GM10248 (cell line): ENCODE results near the gene ADRB2.

ENCODE experiments used
- CTCF ChIA-PET: fragments of 300-600 bp; sonication (Branson Sonifier 250); formaldehyde crosslinking; extraction: SDS; loops from one replicate; lab custom pipeline; 2021; ENCODE audit warnings: antibody characterized with exemption; lab: Yijun Ruan, JAX
- POLR2A ChIA-PET: fragments of 350-650 bp; sonication (Branson Sonifier 250); formaldehyde crosslinking; extraction: SDS; loops from one replicate; lab custom pipeline; 2020; ENCODE audit warnings: antibody characterized with exemption; lab: Yijun Ruan, JAX
- DNase-seq: peaks from one replicate; pipeline ENCODE4 v3.0.0; 2012; ENCODE audit errors: extremely low spot score
- CTCF ChIP-seq: IDR thresholded peaks from 2 replicates; pipeline ENCODE4 v1.5.1; 2012; ENCODE audit warnings: mild to moderate bottlenecking, low read depth; ENCODE audit errors: extremely low read depth, missing control alignments, control extremely low read depth

The ADRB2 gene

GRCh38 chr5:148826739-148827070, 294 bp downstream of the ADRB2 start:
- no peak for DNase-seq
- POLR2A ChIA-PET: no interaction called here
- TF ChIP-seq CTCF: no peak
- CTCF ChIA-PET: interaction anchor here (1.6 kb wide), 1 partner anchor 21 kb away, joined by 5 read pairs; no protein-coding TSS in a partner anchor

- ChIA-PET CTCF (interaction anchor here (0.8 to 1.1 kb wide), 3 partner anchors 13 to 39 kb away, joined by 3 read pairs; no protein-coding TSS in a partner anchor), POLR2A (no interaction called here)
- TF ChIP-seq CTCF: no peak
- no peak for DNase-seq
These were observed 1.3 kb downstream of the ADRB2 start for GRCh38 chr5:148827723-148828122.

- ChIA-PET CTCF (interaction anchor here (0.8 to 2.4 kb wide), 7 partner anchors 8 to 129 kb away, joined by 3 to 12 read pairs (median 3); no protein-coding TSS in a partner anchor), POLR2A (no interaction called here)
- no peak for TF ChIP-seq CTCF
- no peak for DNase-seq
These were observed 2.3 kb downstream of the ADRB2 start for GRCh38 chr5:148828511-148829247.

- POLR2A ChIA-PET: no interaction called here
- CTCF ChIA-PET: interaction anchor here (1.2 to 2.4 kb wide), 4 partner anchors 8 to 128 kb away, joined by 3 to 12 read pairs (median 6); no protein-coding TSS in a partner anchor
These were observed 2.8 kb downstream of the ADRB2 start for GRCh38 chr5:148829248-148829594.

GRCh38 chr5:148829734-148830133, 3.3 kb downstream of the ADRB2 start:
- no peak for TF ChIP-seq CTCF
- POLR2A ChIA-PET: no interaction called here
- DNase-seq: no peak
- CTCF ChIA-PET: interaction anchor here (1.2 to 2.4 kb wide), 4 partner anchors 9 to 128 kb away, joined by 3 to 12 read pairs (median 6); no protein-coding TSS in a partner anchor

More at GRCh38 chr5:148829248-148829594, 2.8 kb downstream of the ADRB2 start:
- no peak for DNase-seq
- TF ChIP-seq CTCF: no peak

- ChIA-PET CTCF (interaction anchor here (1.2 to 2.4 kb wide), 4 partner anchors 9 to 127 kb away, joined by 3 to 12 read pairs (median 6); no protein-coding TSS in a partner anchor), POLR2A (no interaction called here)
- DNase-seq: no peak
- no peak for TF ChIP-seq CTCF
These were observed 3.8 kb downstream of the ADRB2 start for GRCh38 chr5:148830211-148830610.
